GM13977 (cell line): ENCODE results near the gene HOXC10.

Source experiments
- DNase-seq: peaks from one replicate; pipeline ENCODE4 v3.0.0; 2012; ENCODE audit warnings: low spot score
- CTCF ChIP-seq: IDR thresholded peaks from 2 replicates; pipeline ENCODE4 v1.5.1; 2012; ENCODE audit warnings: mild to moderate bottlenecking, control low read depth; ENCODE audit not compliant: insufficient read depth; ENCODE audit errors: extremely low read depth, missing control alignments
- in situ Hi-C: fragments of 300-500 bp; cut with MboI; formaldehyde crosslinking; loops from one replicate; pipeline ENCODE4 v1.12.0; 2022; ENCODE audit warnings: low sequenced_read_pairs, low pct_unique_long_range_greater_than_20kb, mixed read lengths, inconsistent platforms; ENCODE audit not compliant: unreplicated experiment

The HOXC10 gene

GRCh38 chr12:54036620-54037359 lies 51.8 kb downstream of the HOXC10 start:
- DNase-seq = no peak

GRCh38 chr12:54037360-54038283 lies 52.7 kb downstream of the HOXC10 start:
- no peak for DNase-seq
- no peak for TF ChIP-seq CTCF
- in situ Hi-C loops = loop anchor here (25.0 kb wide), 1 partner anchor 100 kb away; the partner anchor contains the start of gene HOXC13

More at GRCh38 chr12:54036620-54037359, 51.8 kb downstream of the HOXC10 start:
- TF ChIP-seq CTCF = no peak
- in situ Hi-C loops = loop anchor here (25.0 kb wide), 1 partner anchor 99 kb away; the partner anchor contains the start of gene HOXC13

- no peak for TF ChIP-seq CTCF
- in situ Hi-C loops = loop anchor here (25.0 kb wide), 1 partner anchor 101 kb away; the partner anchor contains the start of gene HOXC13
- no peak for DNase-seq
These were observed 53.4 kb downstream of the HOXC10 start for GRCh38 chr12:54038284-54038870.

- no peak for DNase-seq
- in situ Hi-C loops = loop anchor here (25.0 kb wide), 1 partner anchor 102 kb away; the partner anchor contains the start of gene HOXC13
- no peak for TF ChIP-seq CTCF
These were observed 54.0 kb downstream of the HOXC10 start for GRCh38 chr12:54038871-54039414.

- no peak for TF ChIP-seq CTCF
- DNase-seq = no peak
- in situ Hi-C loops = loop anchor here (25.0 kb wide), 1 partner anchor 102 kb away; the partner anchor contains the start of gene HOXC13
These were observed 54.6 kb downstream of the HOXC10 start for GRCh38 chr12:54039417-54040147.
